LHCN-M2 (cell line): ENCODE measurements around the gene ZNF512B. TPM values are rescaled to one million over a fixed set of nuclear protein-coding genes. Genes with fewer than 3 reads are reported as not detected.
"Not testable (repeated sequence)": the region's sequence is repeated elsewhere in the genome, so short reads cannot be mapped to it uniquely, and the experiment has no call there.

Experiments used
- DNase-seq: peaks from one replicate; pipeline ENCODE4 v3.0.0-alpha.2; 2012; ENCODE audit warnings: low read depth
- polyA plus RNA-seq: library from polyadenylated mRNA; unstranded; fragments of >200 nt; gene quantifications from one replicate; pipeline ENCODE4 v1.2.1, GENCODE V29; 2012; ENCODE audit warnings: missing spikeins
- total RNA-seq: library from RNA; depleted of rRNA; stranded (reverse); fragments of >200 nt; gene quantifications from 2 replicates; pipeline ENCODE4 v1.2.3, GENCODE V29; 2014; rRNA removed

Gene ZNF512B, protein sequence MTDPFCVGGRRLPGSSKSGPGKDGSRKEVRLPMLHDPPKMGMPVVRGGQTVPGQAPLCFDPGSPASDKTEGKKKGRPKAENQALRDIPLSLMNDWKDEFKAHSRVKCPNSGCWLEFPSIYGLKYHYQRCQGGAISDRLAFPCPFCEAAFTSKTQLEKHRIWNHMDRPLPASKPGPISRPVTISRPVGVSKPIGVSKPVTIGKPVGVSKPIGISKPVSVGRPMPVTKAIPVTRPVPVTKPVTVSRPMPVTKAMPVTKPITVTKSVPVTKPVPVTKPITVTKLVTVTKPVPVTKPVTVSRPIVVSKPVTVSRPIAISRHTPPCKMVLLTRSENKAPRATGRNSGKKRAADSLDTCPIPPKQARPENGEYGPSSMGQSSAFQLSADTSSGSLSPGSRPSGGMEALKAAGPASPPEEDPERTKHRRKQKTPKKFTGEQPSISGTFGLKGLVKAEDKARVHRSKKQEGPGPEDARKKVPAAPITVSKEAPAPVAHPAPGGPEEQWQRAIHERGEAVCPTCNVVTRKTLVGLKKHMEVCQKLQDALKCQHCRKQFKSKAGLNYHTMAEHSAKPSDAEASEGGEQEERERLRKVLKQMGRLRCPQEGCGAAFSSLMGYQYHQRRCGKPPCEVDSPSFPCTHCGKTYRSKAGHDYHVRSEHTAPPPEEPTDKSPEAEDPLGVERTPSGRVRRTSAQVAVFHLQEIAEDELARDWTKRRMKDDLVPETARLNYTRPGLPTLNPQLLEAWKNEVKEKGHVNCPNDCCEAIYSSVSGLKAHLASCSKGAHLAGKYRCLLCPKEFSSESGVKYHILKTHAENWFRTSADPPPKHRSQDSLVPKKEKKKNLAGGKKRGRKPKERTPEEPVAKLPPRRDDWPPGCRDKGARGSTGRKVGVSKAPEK
- 10.7 and 13.2 TPM in 2 replicates for total RNA-seq
- polyA plus RNA-seq, result 13.0 TPM

DNA sequence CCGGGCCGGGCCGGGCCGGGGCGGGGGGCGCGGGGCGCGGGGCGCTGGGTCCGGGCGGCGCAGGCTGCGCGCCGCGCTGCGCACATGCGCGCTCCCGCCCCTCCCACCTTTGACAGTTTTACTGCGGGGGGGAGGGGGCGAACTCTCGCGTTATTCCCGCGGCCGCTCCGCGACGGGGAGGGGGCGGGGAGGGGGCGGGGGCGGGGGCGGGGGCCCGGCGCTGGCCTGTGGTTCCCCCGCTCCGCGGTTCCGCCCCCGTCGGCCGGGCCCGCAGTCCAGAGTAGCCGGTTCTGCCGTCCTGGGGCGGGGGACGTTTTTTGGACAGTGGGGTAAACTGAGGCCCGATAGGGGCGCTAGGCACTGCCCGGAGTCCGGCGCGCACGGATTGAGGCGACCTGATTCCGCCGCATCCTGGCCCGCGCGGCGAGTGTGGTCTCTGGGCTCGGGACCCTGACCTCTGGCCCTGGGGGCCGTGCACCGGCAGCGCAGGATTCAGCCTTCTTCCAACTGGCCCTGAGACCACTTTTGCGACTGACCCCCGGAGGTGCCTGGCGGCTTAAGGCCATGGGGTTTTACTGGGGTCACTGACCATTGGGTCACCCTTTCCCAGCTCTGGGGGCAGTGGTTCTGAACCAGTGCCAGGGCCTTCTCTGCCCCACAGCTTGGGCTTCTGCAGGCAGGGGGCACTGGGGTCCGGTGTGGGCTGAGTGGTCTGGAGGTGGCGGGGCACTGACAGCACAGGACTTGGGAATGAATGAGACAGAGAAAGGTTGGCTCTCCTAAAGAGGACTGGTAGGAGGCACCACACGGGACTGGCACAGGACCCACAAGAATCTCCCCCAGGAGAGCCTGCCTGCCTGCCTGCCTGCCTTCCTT lies at the start of gene ZNF512B:
ZNF512B (minus strand) TSS at position 93 of the 876 bp plus-strand sequence. CDS start 1,980 bp downstream, outside the sequence.
- peak; percentile 49 for DNase-seq

DNA sequence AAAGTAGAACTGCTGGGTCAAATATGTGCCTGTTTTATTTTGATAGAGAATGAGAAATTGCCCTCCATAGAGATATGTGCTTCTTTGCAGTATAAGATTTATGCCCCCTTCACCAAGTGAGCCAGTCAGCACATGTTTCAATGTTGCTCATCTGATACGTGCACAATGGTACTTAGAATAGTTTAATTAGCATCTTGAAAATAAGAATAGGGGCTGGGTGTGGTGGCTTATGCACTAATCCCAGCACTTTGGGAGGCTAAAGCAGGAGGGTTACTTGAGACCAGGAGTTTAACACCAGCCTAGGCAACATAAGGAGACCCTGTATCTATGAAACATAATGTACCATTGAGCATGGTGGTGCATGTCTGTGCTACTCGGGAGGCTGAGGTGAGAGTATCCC lies 45.9 kb upstream of the ZNF512B start:
- no peak for DNase-seq

DNA sequence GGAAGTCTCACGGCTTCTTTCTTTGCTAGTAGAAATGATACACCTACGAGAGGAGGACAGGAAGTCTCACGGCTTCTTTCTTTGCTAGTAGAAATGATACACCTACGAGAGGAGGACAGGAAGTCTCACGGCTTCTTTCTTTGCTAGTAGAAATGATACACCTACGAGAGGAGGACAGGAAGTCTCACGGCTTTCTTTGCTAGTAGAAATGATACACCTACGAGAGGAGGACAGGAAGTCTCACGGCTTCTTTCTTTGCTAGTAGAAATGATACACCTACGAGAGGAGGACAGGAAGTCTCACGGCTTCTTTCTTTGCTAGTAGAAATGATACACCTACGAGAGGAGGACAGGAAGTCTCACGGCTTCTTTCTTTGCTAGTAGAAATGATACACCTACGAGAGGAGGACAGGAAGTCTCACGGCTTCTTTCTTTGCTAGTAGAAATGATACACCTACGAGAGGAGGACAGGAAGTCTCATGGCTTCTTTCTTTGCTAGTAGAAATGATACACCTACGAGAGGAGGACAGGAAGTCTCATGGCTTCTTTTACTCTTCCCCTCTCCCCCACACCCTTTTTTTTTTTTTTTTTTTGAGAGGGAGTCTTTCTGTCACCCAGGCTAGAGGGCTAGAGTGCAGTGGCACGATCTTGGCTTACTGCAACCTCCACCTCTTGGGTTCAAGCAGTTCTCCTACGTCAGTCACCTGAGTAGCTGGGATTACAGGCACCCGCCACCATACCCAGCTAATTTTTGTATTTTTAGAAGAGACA lies 42.8 kb upstream of the ZNF512B start:
- DNase-seq, result not testable (repeated sequence)

DNA sequence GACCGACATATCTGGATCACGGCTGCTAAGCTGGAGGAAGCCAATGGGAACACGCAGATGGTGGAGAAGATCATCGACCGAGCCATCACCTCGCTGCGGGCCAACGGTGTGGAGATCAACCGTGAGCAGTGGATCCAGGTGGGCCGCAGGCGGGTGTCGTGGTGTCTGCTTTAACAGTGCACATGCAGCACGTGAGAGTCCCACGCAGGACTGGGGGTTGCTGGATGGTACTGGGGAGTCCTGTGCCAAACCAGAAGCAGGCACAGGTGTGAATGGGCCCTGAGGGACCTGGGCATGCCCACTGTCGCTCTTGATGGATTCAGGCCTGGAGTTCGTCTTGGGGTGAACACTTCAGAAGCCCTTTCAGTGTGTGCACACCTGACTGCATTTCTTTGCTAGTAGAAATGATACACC lies 41.6 kb upstream of the ZNF512B start:
- DNase-seq, result no peak

DNA sequence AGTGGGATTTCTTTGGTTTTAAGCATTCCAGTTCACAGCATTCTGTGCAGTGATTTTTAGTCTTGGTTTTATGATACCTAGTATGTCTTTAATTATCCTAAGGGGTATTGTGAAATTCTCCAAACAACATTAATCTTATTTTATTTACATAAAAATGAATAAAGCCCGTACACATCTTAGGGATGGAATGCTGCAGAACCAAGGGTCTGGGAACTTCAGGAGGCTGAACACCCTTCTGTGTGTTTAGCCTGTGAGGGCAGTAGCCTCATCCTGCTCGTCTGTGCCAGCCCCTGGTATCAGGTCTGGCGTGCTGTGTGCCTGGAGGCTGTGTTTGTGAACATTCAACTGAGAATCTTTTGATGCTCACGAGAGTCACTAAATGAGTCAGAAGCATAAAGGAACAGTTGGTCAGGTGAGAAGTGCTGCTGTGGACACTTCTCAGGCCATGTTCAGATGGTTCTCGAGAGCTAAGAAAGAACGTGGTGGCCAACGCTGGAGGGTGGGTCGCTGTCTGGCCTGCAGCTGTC lies 41.0 kb upstream of the ZNF512B start:
- no peak for DNase-seq

DNA sequence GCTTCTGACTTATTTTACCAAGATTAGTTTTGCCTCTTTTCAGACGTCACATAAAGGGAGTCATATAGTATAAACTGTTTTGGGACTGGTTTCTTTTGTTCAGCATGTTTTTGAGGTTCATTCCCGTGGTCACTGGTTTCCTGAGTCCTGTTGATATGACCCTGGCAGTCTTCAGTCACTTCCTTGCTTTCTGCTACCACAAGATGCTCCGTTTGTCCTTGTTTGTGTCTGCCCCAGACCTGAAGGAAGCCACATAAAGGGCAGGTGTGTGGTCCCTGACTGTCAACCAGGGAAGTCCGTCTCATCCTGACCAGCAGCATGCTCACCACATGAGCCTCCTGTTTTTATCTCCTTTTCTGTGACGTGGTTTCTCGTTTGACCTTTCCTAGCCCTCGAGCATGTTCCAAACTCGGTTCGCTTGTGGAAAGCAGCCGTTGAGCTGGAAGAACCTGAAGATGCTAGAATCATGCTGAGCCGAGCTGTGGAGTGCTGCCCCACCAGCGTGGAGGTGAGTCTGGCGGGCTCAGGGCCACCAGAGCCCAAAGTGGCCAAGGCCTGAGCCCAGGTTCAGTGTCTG lies 40.2 kb upstream of the ZNF512B start:
- no peak for DNase-seq

DNA sequence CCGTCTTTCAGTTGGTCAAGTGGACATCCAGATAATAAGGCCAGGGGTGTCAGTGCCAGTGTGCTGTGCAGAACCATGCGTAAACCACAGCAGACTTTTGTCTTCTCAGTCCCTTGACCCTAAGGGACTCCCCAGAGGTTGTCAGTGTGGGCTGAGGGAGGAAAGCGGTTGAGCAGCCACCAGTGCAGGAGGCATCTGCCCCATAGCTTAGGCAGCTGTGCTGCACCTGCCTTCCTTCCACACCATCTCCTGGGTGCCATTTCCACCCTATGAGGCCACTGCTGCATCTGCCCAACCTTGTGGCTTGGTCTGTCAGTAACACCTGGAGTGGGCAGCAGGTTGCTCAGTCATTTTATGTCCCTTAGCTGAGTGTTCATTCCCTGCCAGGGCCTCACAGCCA lies 37.2 kb upstream of the ZNF512B start:
- DNase-seq, result no peak

DNA sequence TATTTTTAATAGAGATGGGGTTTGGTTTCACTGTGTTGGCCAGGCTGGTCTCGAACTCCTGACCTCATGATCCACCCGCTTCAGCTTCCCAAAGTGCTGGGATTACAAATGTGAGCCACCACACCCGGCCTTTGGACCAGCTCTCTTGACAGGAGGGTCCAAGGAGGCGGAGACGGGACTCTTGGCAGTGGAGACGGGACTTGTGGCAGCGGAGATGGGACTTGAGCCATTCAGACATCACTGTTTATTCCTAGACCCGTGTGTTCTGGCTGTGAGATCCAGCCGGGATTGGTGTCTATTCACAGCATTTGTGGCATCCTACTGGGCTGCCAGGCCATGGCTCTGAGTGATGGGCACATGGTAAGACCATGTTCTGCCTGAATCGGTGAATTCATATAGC lies 36.8 kb upstream of the ZNF512B start:
- DNase-seq, result no peak

DNA sequence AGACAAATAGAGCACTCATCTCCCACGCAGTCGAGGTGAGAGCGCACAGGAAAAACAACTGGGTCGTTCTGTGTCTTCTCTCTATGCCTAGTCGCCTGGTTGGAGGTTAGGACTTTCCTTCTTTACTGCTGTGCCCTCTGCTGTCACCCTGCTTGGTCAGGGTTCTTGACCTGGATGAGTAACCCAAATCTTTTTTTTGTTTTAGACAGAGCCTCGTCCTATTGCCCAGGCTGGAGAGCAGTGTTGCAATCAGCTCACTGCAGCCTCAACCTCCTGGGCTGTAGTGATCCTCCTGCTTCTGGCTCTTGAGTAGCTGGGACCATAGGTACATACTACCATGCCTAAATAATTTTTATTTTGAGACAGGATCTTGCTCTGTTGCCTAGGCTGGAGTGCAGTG lies 35.7 kb upstream of the ZNF512B start:
- no peak for DNase-seq

DNA sequence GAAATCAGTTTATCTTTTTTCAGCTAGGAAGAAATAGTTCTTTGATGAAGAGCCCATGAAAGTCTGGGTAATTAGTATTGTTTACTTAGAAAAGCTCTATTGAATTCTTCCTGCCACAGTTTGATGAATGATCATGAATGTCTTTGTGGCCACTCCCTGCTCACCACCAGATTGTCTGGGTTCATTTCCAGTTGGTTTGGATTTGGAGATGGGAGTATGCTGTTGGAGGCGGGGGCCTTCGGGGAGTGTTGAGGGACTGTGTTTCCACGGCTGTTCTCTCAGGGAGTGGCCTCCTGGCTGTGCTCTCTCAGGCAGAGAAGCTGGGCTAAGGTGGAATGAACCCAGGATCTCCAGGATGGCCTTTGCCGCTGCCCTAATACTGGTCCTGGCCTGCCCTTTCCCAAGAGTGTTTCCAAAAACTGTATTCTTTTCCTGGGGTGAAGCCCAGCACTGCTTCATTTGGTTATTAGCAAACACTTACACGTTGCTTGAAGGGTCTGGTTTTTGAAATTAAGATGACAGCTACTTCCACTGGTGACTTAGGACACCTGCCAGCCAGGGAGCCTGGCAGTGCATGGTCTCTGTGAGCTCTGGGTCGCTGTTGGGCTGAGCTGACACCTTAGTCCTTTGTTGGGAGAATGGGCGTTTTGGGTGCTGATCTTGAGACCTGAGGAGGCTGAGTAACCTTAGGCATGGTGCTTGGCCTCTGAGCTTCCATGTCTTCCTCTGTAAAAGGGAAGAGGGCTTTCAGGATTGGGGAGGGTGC lies 34.4 kb upstream of the ZNF512B start:
- no peak for DNase-seq

DNA sequence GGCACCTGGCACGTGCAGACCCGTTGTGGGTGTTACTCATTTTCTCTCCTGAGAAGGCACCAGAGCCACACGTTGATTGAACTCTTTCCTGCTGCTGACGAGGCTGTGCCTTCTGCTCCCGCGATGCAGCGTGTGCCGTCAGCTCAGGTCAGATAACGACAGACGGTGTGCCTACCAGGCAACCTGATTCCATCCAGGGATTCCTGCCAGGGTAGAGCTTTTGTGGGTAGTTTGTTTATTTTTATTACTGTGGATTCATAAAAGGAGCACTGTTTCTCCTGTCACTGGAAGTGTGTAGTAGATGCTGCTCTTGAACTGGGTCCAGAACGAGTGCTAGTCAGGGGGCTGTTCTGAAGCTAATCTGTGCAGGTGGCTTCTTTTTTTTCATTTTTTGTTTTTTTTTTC lies 31.9 kb upstream of the ZNF512B start:
- DNase-seq, result no peak

DNA sequence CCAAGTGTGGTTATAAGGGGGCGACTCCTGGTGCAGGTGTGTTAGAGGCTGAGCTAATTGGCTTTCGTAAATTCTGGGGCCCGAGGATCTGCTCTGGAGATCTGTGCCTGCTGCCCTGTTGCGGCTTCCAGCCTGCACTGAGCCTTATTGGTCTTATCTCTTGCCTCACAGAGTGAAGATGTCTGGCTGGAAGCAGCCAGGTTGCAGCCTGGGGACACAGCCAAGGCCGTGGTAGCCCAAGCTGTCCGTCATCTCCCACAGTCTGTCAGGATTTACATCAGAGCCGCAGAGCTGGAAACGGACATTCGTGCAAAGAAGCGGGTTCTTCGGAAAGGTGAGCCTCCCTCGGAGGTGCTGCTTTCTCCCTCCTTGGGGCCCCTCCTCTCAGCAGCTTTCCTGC lies 31.2 kb upstream of the ZNF512B start:
- DNase-seq, result no peak

DNA sequence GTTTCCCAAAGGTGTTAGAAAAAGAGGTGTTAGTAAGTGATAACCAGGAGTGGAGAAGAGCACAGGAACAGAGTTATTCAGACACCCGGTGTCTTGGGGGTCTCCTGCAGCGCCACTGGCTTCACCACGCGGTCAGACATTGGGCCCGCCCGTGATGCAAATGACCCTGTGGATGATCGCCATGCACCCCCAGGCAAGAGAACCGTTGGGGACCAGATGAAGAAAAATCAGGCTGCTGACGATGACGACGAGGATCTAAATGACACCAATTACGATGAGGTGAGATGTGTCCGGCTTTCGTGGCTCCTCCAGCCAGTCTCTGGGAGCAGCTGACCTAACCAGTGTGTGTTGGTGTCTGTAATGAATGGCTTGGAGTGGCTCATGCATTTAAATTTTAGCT lies 13.2 kb upstream of the ZNF512B start:
- DNase-seq, result no peak

DNA sequence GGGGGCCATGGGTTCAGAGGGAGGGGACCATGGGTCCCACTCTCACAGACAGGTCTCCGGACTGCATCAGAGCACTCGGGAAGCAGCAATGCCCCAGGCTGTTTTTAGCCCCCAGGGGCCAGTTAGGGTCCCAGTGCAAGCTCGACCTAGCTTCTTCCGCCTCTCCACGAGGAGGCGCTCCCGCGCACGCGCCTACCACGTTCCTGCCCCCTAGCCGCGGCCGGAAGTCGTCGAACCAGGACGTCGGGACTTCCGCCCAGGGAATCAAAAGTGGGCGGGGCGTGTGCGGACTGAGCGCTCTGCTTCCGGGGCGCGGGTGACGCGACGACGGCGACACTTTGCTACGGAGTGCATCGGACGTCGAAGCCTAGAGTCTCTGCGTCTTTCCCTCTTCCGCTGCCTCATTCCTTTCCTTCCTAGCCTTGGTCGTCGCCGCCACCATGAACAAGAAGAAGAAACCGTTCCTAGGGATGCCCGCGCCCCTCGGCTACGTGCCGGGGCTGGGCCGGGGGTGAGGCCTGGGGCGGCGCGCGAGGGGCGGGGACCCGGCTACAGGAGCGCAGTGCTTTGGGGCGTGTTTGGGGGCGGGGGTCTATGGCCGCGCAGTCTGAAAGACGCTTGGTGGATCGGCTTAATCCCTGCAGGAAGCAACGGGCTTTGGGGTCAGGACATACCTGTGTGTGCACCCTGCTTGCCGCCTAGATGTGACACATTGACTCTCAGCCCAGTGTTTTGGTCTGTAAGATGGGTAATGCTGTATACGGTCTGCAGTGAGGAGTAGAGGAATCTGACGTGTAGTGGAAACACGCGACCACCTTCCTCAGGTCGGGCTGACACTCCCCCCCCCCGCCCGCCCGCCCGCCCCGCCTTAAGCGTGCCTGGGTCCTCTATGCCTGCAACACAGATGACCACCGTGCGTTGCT lies 11.3 kb upstream of the ZNF512B start, which contains the start of gene PRPF6:
PRPF6 (plus strand) TSS at position 327 of the 923 bp plus-strand sequence; CDS start at position 441, 114 bp downstream.
- peak; percentile 94 for DNase-seq

DNA sequence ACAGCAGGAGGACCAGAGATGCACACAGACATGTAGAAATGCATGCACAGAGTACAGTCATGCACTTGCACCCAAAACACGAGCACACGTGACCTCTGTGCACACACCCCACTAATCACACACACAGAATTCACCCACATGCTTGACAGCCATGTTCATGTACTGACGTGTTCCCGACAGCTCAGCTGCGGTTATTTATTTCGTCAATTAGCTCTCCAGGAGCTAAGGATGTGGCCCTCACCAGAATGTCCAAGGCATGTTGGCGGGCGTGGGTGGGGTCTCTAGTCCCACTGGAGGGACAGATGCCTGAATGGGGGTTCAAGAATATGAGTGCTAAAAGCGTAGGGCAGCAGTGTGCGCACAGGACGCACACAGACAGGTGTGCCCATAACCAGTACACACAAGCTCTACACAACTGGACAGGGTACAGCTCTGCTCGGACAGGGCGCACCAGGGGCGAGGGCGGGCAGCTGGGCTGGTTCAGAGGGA lies 10.6 kb upstream of the ZNF512B start:
- no peak for DNase-seq

DNA sequence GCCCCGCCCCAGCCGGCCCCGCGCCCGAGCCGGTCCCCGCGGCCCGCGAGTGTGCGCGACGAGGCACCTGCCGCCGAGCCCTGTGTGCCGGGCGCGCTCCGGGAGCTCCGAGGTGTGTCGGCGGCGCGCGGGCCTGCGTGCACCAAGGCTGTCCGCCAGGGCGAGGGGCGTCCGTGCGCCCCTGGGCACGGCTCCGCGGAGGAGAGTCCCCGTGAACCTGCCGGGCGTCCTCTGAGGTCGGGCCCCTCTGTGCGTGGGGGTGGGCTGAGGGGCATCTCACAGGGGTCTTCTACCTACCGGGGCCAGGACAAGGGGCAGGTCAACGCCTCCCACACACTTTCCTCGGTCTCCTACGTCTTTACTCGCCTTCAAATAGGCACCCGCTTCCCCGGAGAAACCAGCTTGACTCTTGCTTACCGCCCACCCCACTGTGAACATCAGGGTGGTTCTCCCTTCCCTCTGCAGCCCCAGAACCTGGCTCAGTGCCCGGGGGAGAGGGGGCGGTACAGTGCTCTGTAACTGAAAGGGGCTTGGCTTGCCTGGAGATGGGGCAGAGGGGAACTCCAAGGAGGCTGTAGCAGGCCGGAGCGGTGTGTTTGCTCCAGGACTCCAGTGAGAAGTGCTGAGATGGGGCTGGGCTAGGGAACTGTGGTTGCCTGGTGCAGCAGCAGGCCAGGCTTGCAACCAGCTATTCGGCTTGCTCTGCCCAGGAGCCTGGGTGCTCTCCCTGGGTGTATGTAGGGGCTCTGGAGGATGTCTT lies 10.0 kb upstream of the ZNF512B start, which contains the start of gene SAMD10:
SAMD10 (minus strand) TSS at position 86 of the 760 bp plus-strand sequence. CDS start 175 bp downstream, outside the sequence.
- no peak for DNase-seq

DNA sequence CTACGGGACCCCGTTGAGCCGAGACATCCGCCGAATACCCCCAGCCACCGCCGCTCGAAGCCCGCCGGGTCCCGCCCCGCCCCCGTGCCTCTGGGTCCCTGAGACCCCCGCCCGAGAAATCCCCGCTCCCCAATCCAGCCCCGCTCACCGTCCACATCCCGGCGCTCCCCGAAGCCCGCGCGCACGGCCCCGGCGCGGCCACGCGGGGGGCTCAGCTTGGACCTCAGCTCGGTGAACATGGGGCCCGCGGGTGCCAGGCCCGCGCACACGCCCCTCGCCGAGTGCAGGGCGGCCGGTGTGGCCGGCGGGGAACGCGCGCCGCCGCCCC lies 9.5 kb upstream of the ZNF512B start:
- DNase-seq, result no peak
